Measurements from ENCODE around the gene SLC36A4. TPM values are rescaled to one million over a fixed set of nuclear protein-coding genes. Genes with fewer than 3 reads are reported as not detected.

The SLC36A4 gene
- total and polyA plus RNA-seq, 2 of the 13 experiments (the other 11 are each of a cell fraction or from before 2014, with no cell fraction given), result 7.3 to 9.5 TPM

GRCh38 chr11:93197380-93198214 lies at the start of gene SLC36A4 (continued):
- TF ChIP-seq ZNF800 (CRISPR knock-in tag; IDR thresholded peaks at IDR 0.05) (no peak; the same call in 1 of the 2 replicates), ZNF333 (CRISPR knock-in tag; IDR thresholded peaks at IDR 0.05; ENCODE audit: borderline replicate concordance) (no peak), MYPOP (CRISPR knock-in tag; IDR thresholded peaks at IDR 0.05) (peak; percentile 83), RARG (CRISPR knock-in tag; IDR thresholded peaks at IDR 0.05; ENCODE audit: low read depth) (no peak), FOXK1 (CRISPR knock-in tag; IDR thresholded peaks at IDR 0.05; ENCODE audit: borderline replicate concordance, low read depth) (no peak; the same call in 1 of the 2 replicates), RARA (CRISPR knock-in tag; IDR thresholded peaks at IDR 0.05) (peak; percentile 6; the same call in 1 of the 2 replicates), ZC3H4 (CRISPR knock-in tag; IDR thresholded peaks at IDR 0.05; ENCODE audit: borderline replicate concordance) (no peak), GMEB2 (CRISPR knock-in tag; IDR thresholded peaks at IDR 0.05; ENCODE audit: low read depth) (peak; percentile 12; the same call in 1 of the 2 replicates), KLF6 (CRISPR knock-in tag; IDR thresholded peaks at IDR 0.05) (peak; percentile 76), NKX3-1 (CRISPR knock-in tag; IDR thresholded peaks at IDR 0.05) (no peak), ZNF558 (CRISPR knock-in tag; IDR thresholded peaks at IDR 0.05; ENCODE audit: borderline replicate concordance) (no peak; the same call in 1 of the 2 replicates), AHR (CRISPR knock-in tag; IDR thresholded peaks at IDR 0.05) (peak; percentile 82; the same call in 1 of the 2 replicates), SNAPC5 (CRISPR knock-in tag; IDR thresholded peaks at IDR 0.05; ENCODE audit: borderline replicate concordance) (no peak), ZNF839 (CRISPR knock-in tag; IDR thresholded peaks at IDR 0.05; ENCODE audit: borderline replicate concordance) (no peak), HOXA5 (CRISPR knock-in tag; IDR thresholded peaks at IDR 0.05) (peak; percentile 11; the same call in 1 of the 2 replicates), GATAD1 (CRISPR knock-in tag; IDR thresholded peaks at IDR 0.05) (peak; percentile 50), ZNF580 (CRISPR knock-in tag; IDR thresholded peaks at IDR 0.05; ENCODE audit: borderline replicate concordance, low read depth) (no peak), DNMT3B (CRISPR knock-in tag; conservative IDR thresholded peaks at IDR 0.05) (no peak), ARID2 (CRISPR knock-in tag; IDR thresholded peaks at IDR 0.05; ENCODE audit: borderline replicate concordance) (0 out of 2 replicates have a peak, but pooled peaks have one; percentile 44), TRIM24 (CRISPR knock-in tag; IDR thresholded peaks at IDR 0.05) (no peak), ZBTB1 (CRISPR knock-in tag; IDR thresholded peaks at IDR 0.05; ENCODE audit: borderline replicate concordance) (no peak), MIER2 (CRISPR knock-in tag; IDR thresholded peaks at IDR 0.05) (no peak), ZNF75D (CRISPR knock-in tag; IDR thresholded peaks at IDR 0.05; ENCODE audit: borderline replicate concordance) (no peak), STAT5B (CRISPR knock-in tag; IDR thresholded peaks at IDR 0.05) (no peak; the same call in 1 of the 2 replicates), KDM1A (CRISPR knock-in tag; IDR thresholded peaks at IDR 0.05) (no peak)

Data from HepG2 (cell line).